GM12873 (cell line): ENCODE results near the gene TENM3.

ENCODE experiments used
- CTCF ChIP-seq: IDR thresholded peaks from 2 replicates; pipeline ENCODE4 v1.5.1; 2012; ENCODE audit warnings: low read depth, mild to moderate bottlenecking, moderate library complexity, low read length, control low read depth; ENCODE audit not compliant: insufficient read depth; ENCODE audit errors: missing control alignments

The TENM3 gene

GRCh38 chr4:182278729-182279128, 35.5 kb downstream of the TENM3 start:
- no peak for TF ChIP-seq CTCF

DNA sequence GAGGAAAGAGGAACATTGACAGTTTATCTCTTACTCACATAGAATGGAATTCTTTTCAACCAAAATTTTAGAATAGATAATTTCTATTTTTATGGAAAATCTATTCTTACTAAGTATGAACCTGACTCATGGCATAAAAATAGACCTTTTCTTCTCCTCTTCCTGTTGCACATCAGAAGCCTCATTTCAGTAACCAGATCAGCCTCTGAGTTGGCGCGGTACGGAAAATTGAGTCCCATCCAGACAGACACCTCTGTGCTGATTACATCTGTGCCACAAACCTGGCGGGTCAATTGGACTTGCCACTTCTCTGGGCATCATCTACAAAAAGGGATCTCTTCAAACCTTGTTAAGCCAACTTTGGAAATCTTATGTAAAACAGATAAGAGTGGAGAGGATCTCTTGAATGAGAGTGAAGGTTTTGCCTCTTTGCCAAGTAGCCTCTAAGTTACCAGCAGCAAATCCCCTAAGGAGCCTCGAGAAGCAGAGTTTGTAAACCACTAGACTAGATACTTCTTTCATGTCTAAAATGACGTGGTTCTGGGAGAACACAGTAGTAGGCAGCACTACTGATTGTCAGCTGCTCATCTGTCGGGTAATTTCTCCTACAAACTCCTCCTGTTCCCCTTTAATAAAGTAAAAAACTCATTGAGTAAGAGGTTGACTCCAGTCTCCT, 37.4 kb downstream of the TENM3 start:
- no peak for TF ChIP-seq CTCF

DNA sequence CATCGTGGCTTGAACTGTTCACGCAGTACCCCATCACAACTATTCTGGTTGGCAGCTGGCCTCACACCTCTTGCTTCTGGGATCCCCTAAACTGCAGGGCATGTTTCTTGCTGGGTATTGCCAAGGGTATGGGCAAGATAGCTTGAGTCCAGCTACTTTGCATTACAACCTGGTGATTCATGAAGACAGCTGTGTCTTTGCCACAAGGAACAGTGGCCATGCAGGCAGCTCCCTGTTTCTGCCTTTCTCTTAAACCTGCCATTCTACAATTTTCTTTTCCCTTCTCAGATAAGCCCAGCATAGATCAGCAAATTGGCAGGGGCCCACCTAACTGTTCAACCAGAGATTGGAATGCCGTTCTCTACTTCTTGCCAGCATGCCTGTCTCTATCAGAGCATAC, 42.8 kb downstream of the TENM3 start:
- no peak for TF ChIP-seq CTCF

- TF ChIP-seq CTCF, result no peak
Observed at GRCh38 chr4:182286931-182287330, 43.7 kb downstream of the TENM3 start.

- no peak for TF ChIP-seq CTCF
Observed at GRCh38 chr4:182288534-182288933, 45.3 kb downstream of the TENM3 start.

DNA sequence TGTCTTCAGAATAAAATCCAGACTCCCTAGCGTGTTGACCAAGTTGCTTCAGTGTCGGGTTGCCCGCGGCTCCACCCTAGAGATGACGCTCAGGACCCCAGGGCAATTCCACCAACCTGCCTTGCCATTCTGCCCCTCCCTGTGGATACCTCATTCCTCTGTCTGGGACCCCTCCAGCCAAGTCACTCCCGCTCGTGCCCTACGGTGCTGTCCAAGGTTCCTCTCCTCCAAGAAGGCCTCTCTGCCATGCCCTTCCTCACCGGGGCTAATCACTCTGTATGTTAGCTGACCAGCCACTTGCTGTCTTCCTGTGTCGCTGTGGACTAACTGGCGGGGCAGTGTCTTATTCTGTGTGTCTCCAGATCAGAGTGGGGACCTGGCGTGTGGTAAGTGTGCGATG, 46.6 kb downstream of the TENM3 start:
- no peak for TF ChIP-seq CTCF

- TF ChIP-seq CTCF, result no peak
Observed at GRCh38 chr4:182291175-182291574, 48.0 kb downstream of the TENM3 start.
